Measurements from ENCODE around the gene TMPRSS9.

DNA sequence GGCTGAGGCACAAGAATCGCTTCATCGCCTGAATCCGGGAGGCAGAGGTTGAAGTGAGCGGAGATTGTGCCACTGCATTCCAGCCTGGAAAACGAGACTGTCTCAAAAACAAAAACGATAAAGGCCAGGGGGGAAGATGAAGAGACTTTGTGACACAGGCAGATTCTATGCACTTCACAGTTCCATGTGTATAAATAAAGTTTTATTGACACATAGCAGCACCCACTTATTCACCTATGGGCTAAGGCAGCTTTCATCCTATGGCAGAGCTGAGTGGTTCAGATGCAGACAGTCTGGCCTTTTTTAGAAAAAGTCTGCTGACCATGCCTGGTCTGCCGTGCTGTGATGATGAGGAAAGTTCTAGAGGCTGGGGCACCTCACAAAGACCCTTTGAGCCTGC, 91.1 kb downstream of the TMPRSS9 start:
- TF ChIP-seq CEBPB (IDR thresholded peaks at IDR 0.05) (no peak), RAD21 (IDR thresholded peaks at IDR 0.05; ENCODE audit: low read depth) (no peak), EP300 (IDR thresholded peaks at IDR 0.05; ENCODE audit: borderline replicate concordance) (no peak), FOXM1 (IDR thresholded peaks at IDR 0.05; ENCODE audit: borderline replicate concordance, low read depth) (no peak), CREB1 (IDR thresholded peaks at IDR 0.05; ENCODE audit: low read depth) (no peak), YY1 (IDR thresholded peaks at IDR 0.05; ENCODE audit: low read depth) (no peak), TAF1 (IDR thresholded peaks at IDR 0.05; ENCODE audit: low read depth) (no peak), TCF12 (IDR thresholded peaks at IDR 0.05; ENCODE audit: low read depth) (no peak), TEAD4 (IDR thresholded peaks at IDR 0.05) (no peak)
- TF ChIP-seq, protein P1, sequence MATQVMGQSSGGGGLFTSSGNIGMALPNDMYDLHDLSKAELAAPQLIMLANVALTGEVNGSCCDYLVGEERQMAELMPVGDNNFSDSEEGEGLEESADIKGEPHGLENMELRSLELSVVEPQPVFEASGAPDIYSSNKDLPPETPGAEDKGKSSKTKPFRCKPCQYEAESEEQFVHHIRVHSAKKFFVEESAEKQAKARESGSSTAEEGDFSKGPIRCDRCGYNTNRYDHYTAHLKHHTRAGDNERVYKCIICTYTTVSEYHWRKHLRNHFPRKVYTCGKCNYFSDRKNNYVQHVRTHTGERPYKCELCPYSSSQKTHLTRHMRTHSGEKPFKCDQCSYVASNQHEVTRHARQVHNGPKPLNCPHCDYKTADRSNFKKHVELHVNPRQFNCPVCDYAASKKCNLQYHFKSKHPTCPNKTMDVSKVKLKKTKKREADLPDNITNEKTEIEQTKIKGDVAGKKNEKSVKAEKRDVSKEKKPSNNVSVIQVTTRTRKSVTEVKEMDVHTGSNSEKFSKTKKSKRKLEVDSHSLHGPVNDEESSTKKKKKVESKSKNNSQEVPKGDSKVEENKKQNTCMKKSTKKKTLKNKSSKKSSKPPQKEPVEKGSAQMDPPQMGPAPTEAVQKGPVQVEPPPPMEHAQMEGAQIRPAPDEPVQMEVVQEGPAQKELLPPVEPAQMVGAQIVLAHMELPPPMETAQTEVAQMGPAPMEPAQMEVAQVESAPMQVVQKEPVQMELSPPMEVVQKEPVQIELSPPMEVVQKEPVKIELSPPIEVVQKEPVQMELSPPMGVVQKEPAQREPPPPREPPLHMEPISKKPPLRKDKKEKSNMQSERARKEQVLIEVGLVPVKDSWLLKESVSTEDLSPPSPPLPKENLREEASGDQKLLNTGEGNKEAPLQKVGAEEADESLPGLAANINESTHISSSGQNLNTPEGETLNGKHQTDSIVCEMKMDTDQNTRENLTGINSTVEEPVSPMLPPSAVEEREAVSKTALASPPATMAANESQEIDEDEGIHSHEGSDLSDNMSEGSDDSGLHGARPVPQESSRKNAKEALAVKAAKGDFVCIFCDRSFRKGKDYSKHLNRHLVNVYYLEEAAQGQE (IDR thresholded peaks at IDR 0.05; ENCODE audit: low read depth) = no peak
- TF ChIP-seq, protein P2, sequence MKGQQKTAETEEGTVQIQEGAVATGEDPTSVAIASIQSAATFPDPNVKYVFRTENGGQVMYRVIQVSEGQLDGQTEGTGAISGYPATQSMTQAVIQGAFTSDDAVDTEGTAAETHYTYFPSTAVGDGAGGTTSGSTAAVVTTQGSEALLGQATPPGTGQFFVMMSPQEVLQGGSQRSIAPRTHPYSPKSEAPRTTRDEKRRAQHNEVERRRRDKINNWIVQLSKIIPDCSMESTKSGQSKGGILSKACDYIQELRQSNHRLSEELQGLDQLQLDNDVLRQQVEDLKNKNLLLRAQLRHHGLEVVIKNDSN (IDR thresholded peaks at IDR 0.05) = no peak
- TF ChIP-seq, protein P3, sequence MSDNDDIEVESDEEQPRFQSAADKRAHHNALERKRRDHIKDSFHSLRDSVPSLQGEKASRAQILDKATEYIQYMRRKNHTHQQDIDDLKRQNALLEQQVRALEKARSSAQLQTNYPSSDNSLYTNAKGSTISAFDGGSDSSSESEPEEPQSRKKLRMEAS (IDR thresholded peaks at IDR 0.05) = no peak

Data from Ishikawa (cell line).